Gastrocnemius medialis (tissue), 4 donors: Measurements from ENCODE around the gene TARBP2.

Source experiments
- POLR2A ChIP-seq, 2 donors: fragments of 450-650 bp; IDR thresholded peaks; one replicate each; pipeline ENCODE4 v1.6.1; 2017; ENCODE audit warnings: antibody characterized with exemption in 2 of 2, mild to moderate bottlenecking in 2 of 2, moderate library complexity in 2 of 2
- TF ChIP-seq, protein P1 (sequence below), 5 experiments: fragments of 450-650 bp in 3 of 5; fragments of 200-600 bp in 2 of 5; sonication (generic) in 2 of 5; IDR thresholded peaks in 4 of 5; conservative IDR thresholded peaks in 1 of 5; 1 replicate in 4 of 5; 2 replicates in 1 of 5; pipeline ENCODE4 v1.5.1; 2016 to 2019; ENCODE audit warnings: antibody characterized with exemption in 5 of 5, mild to moderate bottlenecking in 3 of 5, moderate library complexity in 3 of 5

DNA sequence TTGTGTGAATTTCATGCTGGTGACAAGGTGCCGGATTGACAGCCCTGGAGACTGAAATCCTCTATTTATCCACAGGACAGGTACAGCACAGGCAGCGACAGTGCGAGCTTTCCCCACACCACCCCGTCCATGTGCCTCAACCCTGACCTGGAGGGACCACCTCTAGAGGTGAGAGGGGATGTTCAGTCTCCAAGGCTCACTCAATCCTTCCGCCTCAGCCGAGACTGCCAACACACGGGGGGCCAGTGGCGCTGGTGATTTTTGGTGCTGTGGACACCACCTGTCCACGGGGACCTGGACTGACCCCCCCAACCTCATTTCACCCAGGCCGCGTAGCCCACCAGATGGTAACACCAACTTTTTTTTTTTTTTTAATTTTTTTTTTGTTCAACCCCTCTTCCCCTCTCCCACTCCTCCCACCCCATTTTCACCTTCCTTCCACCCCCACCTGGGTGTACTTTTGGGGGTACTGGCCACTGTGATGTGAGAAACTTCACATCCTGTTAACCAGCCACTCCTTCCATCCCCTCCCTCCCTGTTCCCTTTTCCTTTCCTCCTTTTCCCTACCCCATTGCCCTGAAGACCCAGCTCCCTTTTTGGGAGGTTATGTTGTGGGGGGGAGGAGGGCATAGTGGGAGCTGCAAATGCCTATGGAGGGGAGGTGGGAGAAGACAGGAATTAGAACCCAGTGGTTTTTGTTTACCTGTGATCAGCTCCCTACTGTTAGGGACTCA, 36.2 kb upstream of the TARBP2 start:
- TF ChIP-seq, protein P1, sequence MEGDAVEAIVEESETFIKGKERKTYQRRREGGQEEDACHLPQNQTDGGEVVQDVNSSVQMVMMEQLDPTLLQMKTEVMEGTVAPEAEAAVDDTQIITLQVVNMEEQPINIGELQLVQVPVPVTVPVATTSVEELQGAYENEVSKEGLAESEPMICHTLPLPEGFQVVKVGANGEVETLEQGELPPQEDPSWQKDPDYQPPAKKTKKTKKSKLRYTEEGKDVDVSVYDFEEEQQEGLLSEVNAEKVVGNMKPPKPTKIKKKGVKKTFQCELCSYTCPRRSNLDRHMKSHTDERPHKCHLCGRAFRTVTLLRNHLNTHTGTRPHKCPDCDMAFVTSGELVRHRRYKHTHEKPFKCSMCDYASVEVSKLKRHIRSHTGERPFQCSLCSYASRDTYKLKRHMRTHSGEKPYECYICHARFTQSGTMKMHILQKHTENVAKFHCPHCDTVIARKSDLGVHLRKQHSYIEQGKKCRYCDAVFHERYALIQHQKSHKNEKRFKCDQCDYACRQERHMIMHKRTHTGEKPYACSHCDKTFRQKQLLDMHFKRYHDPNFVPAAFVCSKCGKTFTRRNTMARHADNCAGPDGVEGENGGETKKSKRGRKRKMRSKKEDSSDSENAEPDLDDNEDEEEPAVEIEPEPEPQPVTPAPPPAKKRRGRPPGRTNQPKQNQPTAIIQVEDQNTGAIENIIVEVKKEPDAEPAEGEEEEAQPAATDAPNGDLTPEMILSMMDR (IDR thresholded peaks at IDR 0.05 in 4 of 5, conservative IDR thresholded peaks at IDR 0.05 in 1 of 5), result no peak
- TF ChIP-seq POLR2A (IDR thresholded peaks at IDR 0.05), result no peak
